NCI-H82 treated with DMSO at 0.1 percent for 48 hours (cell line): ENCODE measurements around the gene IGF2R.
"Not testable (repeated sequence)": the region's sequence is repeated elsewhere in the genome, so short reads cannot be mapped to it uniquely, and the experiment has no call there.

Source experiments
- DNase-seq: peaks from one replicate; lab custom pipeline; 2025; ENCODE audit not compliant: unreplicated experiment; lab: John Stamatoyannopoulos, UW

The IGF2R gene

DNA sequence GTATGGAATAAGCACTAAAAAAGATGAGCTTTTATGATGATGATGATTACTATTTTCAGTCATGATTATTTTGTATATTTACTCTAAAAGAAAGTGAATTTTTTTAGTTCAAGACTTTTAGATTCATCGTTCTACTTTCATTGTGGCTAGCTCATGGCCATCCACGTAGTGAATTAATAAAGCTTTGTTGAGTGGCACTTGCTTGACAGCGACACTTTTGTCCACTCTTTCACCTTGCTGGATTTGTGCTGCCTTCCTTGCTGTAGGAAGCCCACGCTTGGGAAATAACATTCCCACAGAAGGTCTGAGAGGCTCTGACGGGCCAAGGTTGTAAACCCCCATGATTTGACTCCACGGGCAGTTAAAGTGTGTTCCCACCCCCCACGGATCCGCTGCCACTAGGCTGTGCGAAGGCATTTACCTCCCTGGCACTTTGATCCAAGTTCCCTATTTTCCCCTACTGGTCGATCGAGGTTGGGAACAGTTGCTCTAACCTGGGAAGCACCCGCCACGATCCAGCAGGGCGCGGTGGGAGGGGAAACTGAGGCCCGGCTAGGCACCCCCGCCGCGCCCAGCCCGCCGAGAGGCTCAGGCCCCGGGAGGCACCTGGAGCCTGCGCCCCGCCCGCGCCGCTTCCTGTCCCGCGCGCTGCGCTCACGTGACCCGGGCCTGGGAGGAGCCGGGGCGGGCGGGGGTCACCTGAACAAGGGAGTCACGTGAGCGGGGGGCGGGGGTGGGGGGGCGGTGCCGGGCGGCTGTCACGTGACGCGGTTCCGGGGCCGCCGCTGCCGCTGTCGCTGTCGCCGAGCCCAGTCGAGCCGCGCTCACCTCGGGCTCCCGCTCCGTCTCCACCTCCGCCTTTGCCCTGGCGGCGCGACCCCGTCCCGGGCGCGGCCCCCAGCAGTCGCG lies at the start of gene IGF2R:
IGF2R (plus strand) TSS at position 788 of the 909 bp plus-strand sequence. CDS start 165 bp downstream, outside the sequence.
- peak; percentile 56 for DNase-seq

DNA sequence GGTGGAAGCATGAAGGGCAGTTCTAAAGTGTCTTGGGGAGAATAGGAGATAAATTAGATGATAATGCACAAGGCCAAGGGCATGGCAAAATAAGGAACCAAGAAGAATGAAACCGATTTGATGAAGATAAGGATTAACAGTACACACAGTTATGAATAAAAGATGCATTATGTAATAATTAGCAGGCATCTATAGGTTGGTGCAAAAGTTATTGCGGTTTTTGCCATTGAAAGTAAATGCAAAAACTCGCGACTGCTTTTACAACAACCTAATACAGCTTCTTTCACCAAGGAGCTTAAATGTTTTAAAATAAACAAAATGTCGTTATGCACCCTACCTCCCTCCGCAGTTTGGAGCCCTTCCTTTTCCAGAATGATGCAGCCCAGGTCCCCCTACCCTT lies 49.1 kb upstream of the IGF2R start:
- no peak for DNase-seq

GRCh38 chr6:159924150-159924549 lies 44.7 kb upstream of the IGF2R start:
- not testable (repeated sequence) for DNase-seq

DNA sequence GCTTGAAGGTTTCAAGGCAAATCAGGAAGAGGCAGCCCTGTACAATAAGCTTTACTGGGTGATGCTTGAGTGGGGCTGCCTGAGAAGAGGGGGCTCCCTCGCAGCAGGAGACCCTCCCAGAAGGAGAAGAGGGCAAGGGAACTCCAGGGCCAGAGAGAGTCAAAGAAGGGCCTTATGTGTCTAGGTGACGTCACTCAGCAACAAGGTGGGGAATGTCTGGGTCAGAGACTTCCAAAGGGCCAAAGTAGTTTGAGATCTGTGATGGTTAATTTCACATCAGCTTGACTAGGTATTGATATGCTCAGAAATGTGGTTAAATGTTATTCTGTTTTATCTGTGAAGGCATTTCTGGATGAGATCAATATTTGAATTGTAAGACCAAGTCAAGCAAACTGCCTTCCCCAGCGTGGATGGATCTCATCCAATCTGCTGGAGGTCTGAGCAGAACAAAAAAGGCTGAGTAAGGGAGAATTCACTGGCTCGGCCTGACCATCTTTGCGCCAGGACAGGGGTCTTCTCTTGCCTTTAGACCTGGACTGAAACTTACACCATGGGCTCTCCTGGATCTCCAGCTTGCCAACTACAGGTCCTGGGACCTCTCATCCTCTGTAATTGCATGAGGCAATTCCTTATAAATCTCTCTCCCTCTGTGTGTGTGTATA lies 42.2 kb upstream of the IGF2R start:
- no peak for DNase-seq

GRCh38 chr6:159929819-159930218 lies 39.1 kb upstream of the IGF2R start:
- no peak for DNase-seq

DNA sequence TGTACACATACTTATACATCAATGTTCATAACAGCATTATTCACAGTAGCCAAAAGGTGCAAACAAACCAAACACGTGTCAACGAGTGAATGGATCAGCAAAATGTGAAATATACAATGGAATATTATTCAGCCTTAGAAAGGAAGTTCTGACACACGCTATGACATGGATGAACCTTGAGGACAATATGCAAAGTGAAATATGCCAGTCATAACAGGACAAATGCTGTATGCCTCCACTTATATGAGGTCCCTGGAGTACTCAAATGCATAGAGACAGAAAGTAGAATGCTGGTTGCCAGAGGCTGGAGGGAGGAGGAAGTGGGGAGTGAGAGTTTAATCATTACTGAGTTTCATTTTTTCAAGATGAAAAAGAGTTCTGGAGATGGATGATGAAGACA lies 37.8 kb upstream of the IGF2R start:
- DNase-seq = no peak

DNA sequence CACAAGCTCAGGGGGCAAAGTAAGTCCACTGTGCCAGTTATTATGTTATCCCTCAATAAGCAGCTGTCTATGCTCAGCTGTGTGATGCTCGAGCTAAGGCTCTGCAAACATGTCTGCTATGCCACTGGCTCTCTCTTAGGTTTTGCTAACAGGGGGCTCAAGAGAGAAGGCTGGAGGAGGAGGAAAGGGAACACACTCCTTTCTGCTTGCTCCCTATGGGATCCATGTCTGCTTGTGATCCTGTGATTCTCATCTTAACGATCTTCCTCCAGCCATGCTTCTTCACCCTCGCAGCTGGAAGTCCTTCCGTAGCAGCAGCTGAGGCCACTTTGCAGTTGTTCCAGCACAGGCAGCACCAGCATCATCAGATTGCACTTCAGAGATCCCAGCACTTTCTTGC lies 37.0 kb upstream of the IGF2R start:
- DNase-seq = no peak

DNA sequence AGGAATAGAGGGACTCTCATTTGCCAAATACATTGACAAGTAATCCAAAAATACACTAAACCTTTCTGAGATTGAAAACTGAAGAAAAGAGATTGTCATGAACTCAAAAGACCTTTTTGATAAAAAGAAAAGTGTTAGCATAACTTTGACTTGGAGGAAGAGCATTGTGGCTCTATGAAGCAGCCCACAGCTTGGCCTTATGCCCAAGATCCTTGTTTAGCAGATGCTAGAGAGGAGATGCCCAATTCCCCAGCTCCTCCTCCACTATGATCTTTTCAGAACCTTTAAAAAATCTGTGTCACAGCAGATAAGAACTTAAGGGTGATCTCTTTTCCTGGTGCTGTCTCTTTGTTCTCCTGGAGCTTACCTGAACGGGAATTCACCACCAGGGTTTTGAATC lies 35.8 kb upstream of the IGF2R start:
- no peak for DNase-seq

DNA sequence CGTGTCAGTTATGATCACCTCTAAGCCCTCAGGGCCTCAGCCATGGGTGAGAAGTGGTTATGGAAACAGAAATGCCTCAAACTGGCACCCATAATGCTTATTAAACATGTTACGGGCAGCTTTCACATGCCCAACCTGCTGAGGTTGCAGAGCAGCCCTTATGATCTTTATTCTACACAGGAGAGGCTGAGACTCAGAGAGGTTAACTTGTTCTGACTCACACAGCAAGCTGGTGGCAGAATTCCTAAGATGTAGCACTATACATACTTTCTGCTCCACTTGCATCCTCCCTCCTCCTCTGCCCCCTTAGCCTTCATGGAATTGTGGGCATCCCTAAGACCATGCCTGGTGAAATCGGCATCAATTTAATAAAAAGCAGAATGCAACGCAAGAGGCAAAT lies 34.7 kb upstream of the IGF2R start:
- DNase-seq = no peak

DNA sequence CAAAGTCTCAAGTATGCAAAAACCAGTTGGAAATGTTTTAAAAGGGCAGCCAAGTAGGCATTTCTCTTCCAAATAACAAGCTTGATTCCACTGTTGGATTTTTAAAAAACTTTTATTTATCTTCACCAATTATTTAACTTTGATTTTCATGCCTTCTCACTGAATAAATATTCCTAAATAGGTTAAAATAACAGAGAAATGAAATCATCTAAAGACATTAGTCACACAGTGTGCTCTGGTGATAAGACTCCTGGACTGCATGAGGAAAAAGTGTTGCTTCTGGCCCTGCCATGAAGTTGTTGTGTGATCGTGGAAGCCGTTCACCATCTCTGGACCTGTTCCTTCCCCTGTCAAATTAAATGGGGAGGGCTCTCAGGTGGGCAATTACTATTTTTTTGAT lies 33.8 kb upstream of the IGF2R start:
- DNase-seq = no peak

- no peak for DNase-seq
Observed at GRCh38 chr6:159935633-159936032, 33.2 kb upstream of the IGF2R start.

GRCh38 chr6:159939591-159940016 lies 29.3 kb upstream of the IGF2R start:
- DNase-seq = no peak

- no peak for DNase-seq
Observed at GRCh38 chr6:159941286-159942113, 27.4 kb upstream of the IGF2R start.

- no peak for DNase-seq
Observed at GRCh38 chr6:159943101-159943632, 25.7 kb upstream of the IGF2R start.

- DNase-seq = no peak
Observed at GRCh38 chr6:159943968-159944598, 24.8 kb upstream of the IGF2R start.

GRCh38 chr6:159945801-159946392 lies 23.0 kb upstream of the IGF2R start:
- no peak for DNase-seq

DNA sequence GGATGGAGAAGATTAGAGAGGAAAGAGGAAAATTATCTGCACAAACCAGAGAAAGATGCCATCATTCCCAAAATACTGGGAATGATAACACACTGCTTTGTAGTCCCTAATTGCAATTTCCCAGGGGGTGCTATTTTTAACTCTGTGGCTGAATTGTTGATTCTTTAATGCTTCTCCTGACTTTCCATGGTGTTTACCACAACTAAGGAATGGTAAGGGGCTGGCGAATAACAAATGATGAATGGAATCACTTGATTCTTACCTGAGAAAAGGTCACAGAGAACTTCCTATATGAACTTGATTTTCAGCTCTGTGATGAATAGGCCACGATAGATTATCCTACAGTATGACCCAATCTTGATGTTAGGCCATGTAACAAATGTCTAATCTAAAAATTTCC lies 22.0 kb upstream of the IGF2R start:
- DNase-seq = no peak

GRCh38 chr6:159948199-159948598 lies 20.7 kb upstream of the IGF2R start:
- DNase-seq = no peak

DNA sequence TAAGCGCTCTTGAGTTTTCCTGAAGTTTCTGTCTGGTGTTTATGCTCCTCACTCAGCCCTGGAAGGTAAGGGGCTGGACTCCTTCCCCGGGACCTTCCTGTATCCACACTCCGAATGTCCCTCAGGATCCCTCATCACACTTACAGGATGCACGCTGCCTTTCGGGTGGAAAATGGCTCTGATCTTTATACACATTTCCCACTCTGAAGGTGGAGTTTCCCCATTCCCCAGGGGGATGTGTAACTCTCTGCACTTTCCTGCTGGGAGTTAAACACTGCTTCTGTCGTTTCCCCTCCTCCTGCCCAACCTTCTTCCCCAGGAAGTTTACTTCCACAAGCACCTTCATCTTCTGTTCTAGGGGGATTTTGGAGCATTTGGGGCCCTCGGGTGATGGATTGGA lies 17.1 kb upstream of the IGF2R start:
- no peak for DNase-seq

GRCh38 chr6:159952289-159953005 lies 16.4 kb upstream of the IGF2R start:
- DNase-seq = no peak
